PC-3 (cell line): ENCODE measurements around the gene ADCY3. TPM values are rescaled to one million over a fixed set of nuclear protein-coding genes. Genes with fewer than 3 reads are reported as not detected.

Experiments used
- ATAC-seq: fragments of 200-7000 bp; cut with Tn5 transposase; 2 replicates; pipeline ENCODE4 v1.9.1; 2020; ENCODE audit warnings: mild to moderate bottlenecking, moderate library complexity
- BruUV-seq: library from RNA; stranded (reverse); fragments of 400-500 nt; replicated peaks from 2 replicates; lab custom pipeline; 2021; lab: Mats Ljungman, UMichigan
- CTCF ChIA-PET: fragments of 300-600 bp; sonication (Branson Sonifier 250); formaldehyde crosslinking; loops from one replicate; lab custom pipeline; 2022; ENCODE audit warnings: antibody characterized with exemption; lab: Charles Lee
- POLR2A ChIA-PET: fragments of 300-600 bp; sonication (Branson Sonifier 250); formaldehyde crosslinking; loops from one replicate; lab custom pipeline; 2022; ENCODE audit warnings: antibody characterized with exemption; ENCODE audit not compliant: unreplicated experiment; lab: Charles Lee
- DNase-seq: peaks from one replicate; pipeline ENCODE4 v3.0.0-alpha.2; 2015
- H2AFZ ChIP-seq: fragments of 300-600 bp; sonication (generic); 2 replicates; pipeline ENCODE4 v1.6.0; 2016; ENCODE audit warnings: antibody characterized with exemption, low read length
- H3F3A ChIP-seq: fragments of 300-600 bp; sonication (generic); one replicate; pipeline ENCODE4 v1.6.0; 2017; ENCODE audit warnings: antibody characterized with exemption, low read length, control low read depth, mild to moderate bottlenecking; ENCODE audit not compliant: unreplicated experiment
- H3K27ac ChIP-seq: fragments of 300-600 bp; sonication (generic); 2 replicates; pipeline ENCODE4 v1.5.1; 2016; ENCODE audit warnings: mild to moderate bottlenecking, low read length
- H3K27me3 ChIP-seq: fragments of 300-600 bp; sonication (generic); 2 replicates; pipeline ENCODE4 v1.6.1; 2016; ENCODE audit warnings: low read length, mixed read lengths
- H3K36me3 ChIP-seq: fragments of 300-600 bp; sonication (generic); 2 replicates; pipeline ENCODE4 v1.6.1; 2016; ENCODE audit warnings: low read depth, mixed run types, low read length, mixed read lengths
- H3K4me1 ChIP-seq: fragments of 300-600 bp; sonication (generic); 2 replicates; pipeline ENCODE4 v1.5.1; 2016; ENCODE audit warnings: low read length; ENCODE audit not compliant: insufficient read depth
- H3K4me2 ChIP-seq: fragments of 300-600 bp; sonication (generic); 2 replicates; pipeline ENCODE4 v1.6.0; 2016; ENCODE audit warnings: low read length
- H3K4me3 ChIP-seq: fragments of 300-600 bp; sonication (generic); 2 replicates; pipeline ENCODE4 v1.5.1; 2016; ENCODE audit warnings: mild to moderate bottlenecking, low read length, mixed read lengths
- H3K79me2 ChIP-seq: fragments of 300-600 bp; sonication (generic); 2 replicates; pipeline ENCODE4 v1.6.1; 2017; ENCODE audit warnings: low read length, mixed read lengths
- H3K9ac ChIP-seq: fragments of 300-600 bp; sonication (generic); 2 replicates; pipeline ENCODE4 v1.6.0; 2016; ENCODE audit warnings: mild to moderate bottlenecking, low read length
- H3K9me2 ChIP-seq: fragments of 300-600 bp; sonication (generic); replicated peaks from 2 replicates; pipeline ENCODE4 v1.6.1; 2016; ENCODE audit warnings: mixed run types, low read length, mixed read lengths
- H3K9me3 ChIP-seq: fragments of 300-600 bp; sonication (generic); 2 replicates; pipeline ENCODE4 v1.6.1; 2016; ENCODE audit warnings: low read length, mixed read lengths
- H4K20me1 ChIP-seq: fragments of 300-600 bp; sonication (generic); 2 replicates; pipeline ENCODE4 v1.6.1; 2016; ENCODE audit warnings: low read length, mixed read lengths
- EZH2 ChIP-seq: fragments of 300-600 bp; sonication (generic); IDR thresholded peaks from one replicate; pipeline ENCODE4 v1.6.1; 2017; ENCODE audit warnings: antibody characterized with exemption, mild to moderate bottlenecking, low read length; ENCODE audit not compliant: unreplicated experiment
- EZH2phosphoT487 ChIP-seq: fragments of 300-600 bp; sonication (generic); IDR thresholded peaks from 2 replicates; pipeline ENCODE4 v1.6.1; 2018; ENCODE audit warnings: mild to moderate bottlenecking, antibody characterized with exemption, low read length, borderline replicate concordance
- intact Hi-C: fragments of 100-400 bp; cut with micrococcal nuclease; formaldehyde crosslinking; loops from 2 replicates; pipeline ENCODE4 v1.9.0; 2023
- total RNA-seq: library from RNA; depleted of rRNA; stranded (reverse); fragments of >200 nt; gene quantifications from 2 replicates; pipeline ENCODE4 v1.2.3, GENCODE V29; 2014
- TF ChIP-seq, protein P1 (sequence below): fragments of 300-600 bp; sonication (generic); conservative IDR thresholded peaks from 2 replicates; pipeline ENCODE4 v1.5.1; 2017; ENCODE audit warnings: antibody characterized with exemption, low read depth, mild to moderate bottlenecking, low read length

The ADCY3 gene
- total RNA-seq, 1 experiment from 2014 or later = 52.0 TPM

- no peaks in the 10 kb centered on the region for H3K27me3 ChIP-seq
- no peak overlapping the region for H2AFZ ChIP-seq
- no peak overlapping the region for H3K4me3 ChIP-seq
- no peaks in the 10 kb centered on the region for H4K20me1 ChIP-seq
- POLR2A ChIA-PET = no interaction called here
- peaks cover 7% of the 10 kb centered on the region; the same call in 1 of the 2 replicates for H3K79me2 ChIP-seq
- no peaks in the 10 kb centered on the region for H3F3A ChIP-seq
- DNase-seq = no peak
- TF ChIP-seq EZH2phosphoT487 (no peak), EZH2 (no peak)
- TF ChIP-seq, protein P1, sequence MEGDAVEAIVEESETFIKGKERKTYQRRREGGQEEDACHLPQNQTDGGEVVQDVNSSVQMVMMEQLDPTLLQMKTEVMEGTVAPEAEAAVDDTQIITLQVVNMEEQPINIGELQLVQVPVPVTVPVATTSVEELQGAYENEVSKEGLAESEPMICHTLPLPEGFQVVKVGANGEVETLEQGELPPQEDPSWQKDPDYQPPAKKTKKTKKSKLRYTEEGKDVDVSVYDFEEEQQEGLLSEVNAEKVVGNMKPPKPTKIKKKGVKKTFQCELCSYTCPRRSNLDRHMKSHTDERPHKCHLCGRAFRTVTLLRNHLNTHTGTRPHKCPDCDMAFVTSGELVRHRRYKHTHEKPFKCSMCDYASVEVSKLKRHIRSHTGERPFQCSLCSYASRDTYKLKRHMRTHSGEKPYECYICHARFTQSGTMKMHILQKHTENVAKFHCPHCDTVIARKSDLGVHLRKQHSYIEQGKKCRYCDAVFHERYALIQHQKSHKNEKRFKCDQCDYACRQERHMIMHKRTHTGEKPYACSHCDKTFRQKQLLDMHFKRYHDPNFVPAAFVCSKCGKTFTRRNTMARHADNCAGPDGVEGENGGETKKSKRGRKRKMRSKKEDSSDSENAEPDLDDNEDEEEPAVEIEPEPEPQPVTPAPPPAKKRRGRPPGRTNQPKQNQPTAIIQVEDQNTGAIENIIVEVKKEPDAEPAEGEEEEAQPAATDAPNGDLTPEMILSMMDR = no peak
- BruUV-seq = no TSS peak
- no peaks in the 10 kb centered on the region for H3K9me3 ChIP-seq
- H3K4me2 ChIP-seq = no peak overlapping the region
- H3K4me1 ChIP-seq = no peaks in the 10 kb centered on the region
- intact Hi-C loops = no loop called here
- H3K9me2 ChIP-seq = no peaks in the 10 kb centered on the region
- no peaks in the 10 kb centered on the region; the same call in 1 of the 2 replicates for H3K36me3 ChIP-seq
- H3K9ac ChIP-seq = no peak overlapping the region
- CTCF ChIA-PET = no interaction called here
- no peak overlapping the region for H3K27ac ChIP-seq
- no peak for ATAC-seq
Measured at GRCh38 chr2:24910245-24910644, 9.8 kb downstream of the ADCY3 start.

DNA sequence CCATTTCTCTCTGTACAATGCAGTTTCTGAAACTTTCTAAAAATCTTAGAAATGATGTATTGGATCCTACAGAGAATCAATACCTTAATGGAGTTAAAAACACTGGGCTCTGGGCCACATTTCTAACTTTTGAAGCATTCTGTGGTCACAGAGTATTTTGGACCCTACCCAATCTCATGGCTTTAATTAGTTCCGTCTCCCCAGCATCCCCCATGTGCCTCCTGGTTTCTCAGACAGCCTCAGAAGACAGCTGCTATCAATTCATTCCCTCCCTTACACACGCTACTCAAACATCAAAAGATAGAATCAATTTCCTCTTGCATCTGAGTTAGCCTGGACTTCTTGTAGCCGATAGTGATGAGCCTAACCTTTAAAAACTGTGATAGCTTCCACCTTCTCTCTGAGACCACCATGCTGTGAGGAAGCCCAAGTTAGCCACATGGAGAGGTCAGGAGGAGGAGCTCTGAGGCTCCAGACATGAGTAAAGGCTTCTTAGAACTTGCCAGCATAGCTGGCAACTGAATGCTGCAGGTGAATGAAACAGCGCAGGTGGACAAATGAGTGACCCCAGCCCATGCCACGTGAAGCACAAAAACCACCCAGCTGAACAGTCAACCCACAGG, 10.4 kb downstream of the ADCY3 start:
- BruUV-seq = no TSS peak
- DNase-seq (no peak), ATAC-seq (no peak)
- ChIA-PET POLR2A (no interaction called here), CTCF (no interaction called here)
- TF ChIP-seq EZH2phosphoT487 (no peak), EZH2 (no peak)
- TF ChIP-seq, protein P1 = no peak
- Histone ChIP-seq H3K9me2 (no peaks in the 10 kb centered on the region), H3K4me3 (no peak overlapping the region), H3F3A (no peaks in the 10 kb centered on the region), H3K27me3 (no peaks in the 10 kb centered on the region), H3K4me2 (no peak overlapping the region), H3K9me3 (no peaks in the 10 kb centered on the region), H4K20me1 (no peaks in the 10 kb centered on the region), H3K36me3 (no peaks in the 10 kb centered on the region; the same call in 1 of the 2 replicates), H3K79me2 (0 out of 2 replicates have a peak, but pooled peaks cover 1% of the 10 kb centered on the region), H3K4me1 (no peaks in the 10 kb centered on the region), H3K9ac (no peak overlapping the region), H2AFZ (no peak overlapping the region), H3K27ac (no peak overlapping the region)
- intact Hi-C loops = no loop called here

GRCh38 chr2:24908461-24908901, 11.6 kb downstream of the ADCY3 start:
- no peaks in the 10 kb centered on the region for H3K4me1 ChIP-seq
- H3F3A ChIP-seq = no peaks in the 10 kb centered on the region
- ChIA-PET CTCF (no interaction called here), POLR2A (no interaction called here)
- no peaks in the 10 kb centered on the region for H4K20me1 ChIP-seq
- no peak overlapping the region for H3K9ac ChIP-seq
- DNase-seq (no peak), ATAC-seq (no peak)
- no peak overlapping the region for H3K27ac ChIP-seq
- H3K4me2 ChIP-seq = no peak overlapping the region
- no TSS peak for BruUV-seq
- no peaks in the 10 kb centered on the region for H3K9me2 ChIP-seq
- no peaks in the 10 kb centered on the region for H3K27me3 ChIP-seq
- no peak for TF ChIP-seq EZH2
- TF ChIP-seq, protein P1 = no peak
- TF ChIP-seq EZH2phosphoT487 = no peak
- no peaks in the 10 kb centered on the region for H3K79me2 ChIP-seq
- intact Hi-C loops = no loop called here
- H3K36me3 ChIP-seq = no peaks in the 10 kb centered on the region; the same call in none of the 2 replicates
- no peak overlapping the region for H3K4me3 ChIP-seq
- no peak overlapping the region for H2AFZ ChIP-seq
- H3K9me3 ChIP-seq = no peaks in the 10 kb centered on the region
